ENCODE data around the gene AZU1.

DNA sequence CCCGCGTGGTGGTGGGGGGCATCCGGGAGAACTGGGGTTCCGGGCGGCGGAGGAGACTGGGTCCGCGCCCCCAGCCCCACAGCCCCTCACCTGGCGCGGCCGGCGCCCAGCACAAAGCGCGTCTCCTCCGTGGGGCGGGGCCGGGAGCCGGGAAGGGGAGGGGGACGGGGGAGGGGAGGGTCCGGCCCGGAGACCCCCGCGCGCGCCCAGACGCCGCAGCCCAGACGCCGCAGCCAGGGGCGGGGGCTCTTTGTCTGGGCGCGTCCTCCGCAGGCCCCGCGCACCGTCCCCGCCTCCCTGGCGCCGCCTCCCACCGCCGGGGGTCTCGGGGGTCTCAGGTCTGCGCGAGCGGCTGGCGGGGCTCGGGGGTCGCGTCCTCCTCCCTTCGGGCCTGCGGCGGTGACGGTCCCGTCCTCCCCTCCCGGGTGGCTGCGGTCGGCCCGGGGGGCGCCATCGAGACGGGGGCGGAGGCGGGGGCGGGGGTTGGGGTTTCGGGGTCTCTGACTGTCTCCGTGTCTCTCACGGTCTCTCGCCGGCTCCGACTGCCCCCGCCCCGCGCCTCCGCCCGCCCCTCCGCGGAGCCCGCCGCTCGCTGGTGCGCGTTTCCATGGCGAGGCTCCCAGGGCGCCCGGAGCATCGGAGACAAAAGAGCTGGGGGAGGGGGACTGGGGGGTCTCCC, 5.7 kb upstream of the AZU1 start, which contains the start of gene PLPPR3:
- TF ChIP-seq POLR2AphosphoS5 (IDR thresholded peaks at IDR 0.05; ENCODE audit: low read depth, low read length) (no peak), TAF1 (IDR thresholded peaks at IDR 0.05; ENCODE audit: borderline replicate concordance, insufficient read depth, low read length) (no peak), SIN3A (IDR thresholded peaks at IDR 0.05; ENCODE audit: borderline replicate concordance, insufficient read depth, low read length) (no peak), FOXP2 (optimal IDR thresholded peaks at IDR 0.05; ENCODE audit: borderline replicate concordance, extremely low read depth, extremely low read length, insufficient read depth) (no peak)
- TF ChIP-seq, protein P1, sequence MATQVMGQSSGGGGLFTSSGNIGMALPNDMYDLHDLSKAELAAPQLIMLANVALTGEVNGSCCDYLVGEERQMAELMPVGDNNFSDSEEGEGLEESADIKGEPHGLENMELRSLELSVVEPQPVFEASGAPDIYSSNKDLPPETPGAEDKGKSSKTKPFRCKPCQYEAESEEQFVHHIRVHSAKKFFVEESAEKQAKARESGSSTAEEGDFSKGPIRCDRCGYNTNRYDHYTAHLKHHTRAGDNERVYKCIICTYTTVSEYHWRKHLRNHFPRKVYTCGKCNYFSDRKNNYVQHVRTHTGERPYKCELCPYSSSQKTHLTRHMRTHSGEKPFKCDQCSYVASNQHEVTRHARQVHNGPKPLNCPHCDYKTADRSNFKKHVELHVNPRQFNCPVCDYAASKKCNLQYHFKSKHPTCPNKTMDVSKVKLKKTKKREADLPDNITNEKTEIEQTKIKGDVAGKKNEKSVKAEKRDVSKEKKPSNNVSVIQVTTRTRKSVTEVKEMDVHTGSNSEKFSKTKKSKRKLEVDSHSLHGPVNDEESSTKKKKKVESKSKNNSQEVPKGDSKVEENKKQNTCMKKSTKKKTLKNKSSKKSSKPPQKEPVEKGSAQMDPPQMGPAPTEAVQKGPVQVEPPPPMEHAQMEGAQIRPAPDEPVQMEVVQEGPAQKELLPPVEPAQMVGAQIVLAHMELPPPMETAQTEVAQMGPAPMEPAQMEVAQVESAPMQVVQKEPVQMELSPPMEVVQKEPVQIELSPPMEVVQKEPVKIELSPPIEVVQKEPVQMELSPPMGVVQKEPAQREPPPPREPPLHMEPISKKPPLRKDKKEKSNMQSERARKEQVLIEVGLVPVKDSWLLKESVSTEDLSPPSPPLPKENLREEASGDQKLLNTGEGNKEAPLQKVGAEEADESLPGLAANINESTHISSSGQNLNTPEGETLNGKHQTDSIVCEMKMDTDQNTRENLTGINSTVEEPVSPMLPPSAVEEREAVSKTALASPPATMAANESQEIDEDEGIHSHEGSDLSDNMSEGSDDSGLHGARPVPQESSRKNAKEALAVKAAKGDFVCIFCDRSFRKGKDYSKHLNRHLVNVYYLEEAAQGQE (IDR thresholded peaks at IDR 0.05; ENCODE audit: insufficient read depth in 1 of 2, low read depth in 2 of 2, low read length in 2 of 2), result no peak
